K562 (cell line): ENCODE data around the gene TNIK. TPM values are rescaled to one million over a fixed set of nuclear protein-coding genes. Genes with fewer than 3 reads are reported as not detected.

Experiments
- NCOA2 ChIP-seq, 2 experiments: fragments of 450-650 bp; IDR thresholded peaks; 2 replicates each; pipeline ENCODE4 v1.6.1; 2018; ENCODE audit warnings: mild to moderate bottlenecking in 2 of 2, moderate library complexity in 1 of 2; ENCODE audit not compliant: partially characterized antibody in 2 of 2
- NR2C1 ChIP-seq, 2 experiments: fragments of 450-650 bp; IDR thresholded peaks; 2 replicates each; pipeline ENCODE4 v1.6.1; 2017; ENCODE audit warnings: mild to moderate bottlenecking in 2 of 2, antibody characterized with exemption in 1 of 2, inconsistent platforms in 1 of 2, missing compliant biosample characterization in 1 of 2, missing genetic modification characterization in 1 of 2
- SIN3A ChIP-seq, 2 experiments: fragments of 150-350 bp in 1 of 2; IDR thresholded peaks; 2 replicates each; pipeline ENCODE4 v1.6.1; 2011 to 2016; ENCODE audit warnings: borderline replicate concordance in 2 of 2, low read depth in 2 of 2, low read length in 2 of 2, mild to moderate bottlenecking in 2 of 2, moderate library complexity in 2 of 2; ENCODE audit not compliant: control insufficient read depth in 1 of 2
- TEAD4 ChIP-seq, 2 experiments: sonication (generic) in 1 of 2; formaldehyde crosslinking in 1 of 2; IDR thresholded peaks; 2 replicates each; pipeline versions ENCODE4 v1.6.1 to v1.8.0; 2012 to 2022; ENCODE audit warnings: borderline replicate concordance in 1 of 2, inconsistent platforms in 1 of 2, low read length in 1 of 2, mild to moderate bottlenecking in 1 of 2, missing genetic modification reagents in 1 of 2
- ZNF3 ChIP-seq: fragments of 250-450 bp; sonication (Bioruptor Pico); IDR thresholded peaks from 2 replicates; pipeline ENCODE4 v1.5.0; 2021; ENCODE audit warnings: mild to moderate bottlenecking, moderate library complexity
- polyA plus RNA-seq, 8 experiments: library from polyadenylated mRNA; depleted of rRNA in 4 of 8; stranded (reverse) in 5 of 8; unstranded in 3 of 8; fragments of >200 nt; fragmentation: Nextera tagmentation in 2 of 8; fragmentation: Illumina TruSeq in 1 of 8; extraction: Ambion mirVana in 2 of 8; extraction: Trizol in 1 of 8; gene quantifications; 2 replicates each; pipeline versions ENCODE4 v1.2.1 to v1.2.3, GENCODE V29; 2011 to 2014; ENCODE audit warnings: inconsistent platforms in 1 of 8, missing spikeins in 1 of 8
- total RNA-seq, 7 experiments: library from RNA; depleted of rRNA in 6 of 7; stranded (reverse); fragments of >200 nt in 6 of 7; fragmentation: Illumina TruSeq in 2 of 7; extraction: Trizol in 2 of 7; gene quantifications; 2 replicates each; pipeline versions ENCODE4 v1.2.1 to v1.2.3, GENCODE V29; 2011 to 2021; ENCODE audit warnings: low replicate concordance in 1 of 7
- TF ChIP-seq, protein P1 (sequence below): IDR thresholded peaks from 2 replicates; pipeline ENCODE4 v1.6.1; 2012; ENCODE audit warnings: low read depth, low read length, improper control_type of control experiment, borderline replicate concordance
- TF ChIP-seq, protein P2 (sequence below): fragments of 450-650 bp; IDR thresholded peaks from 2 replicates; pipeline ENCODE4 v1.6.1; 2018; ENCODE audit warnings: mild to moderate bottlenecking, low read depth; ENCODE audit not compliant: partially characterized antibody
- TF ChIP-seq, protein P3 (sequence below): fragments of 250-450 bp; sonication (Bioruptor Pico); IDR thresholded peaks from 2 replicates; pipeline ENCODE4 v1.4.0; 2020; ENCODE audit warnings: mild to moderate bottlenecking, moderate library complexity, borderline replicate concordance
- TF ChIP-seq, protein P4 (sequence below), 3 experiments: fragments of 200-800 bp in 1 of 3; sonication (Bioruptor generic) in 1 of 3; sonication (generic) in 1 of 3; formaldehyde crosslinking in 1 of 3; IDR thresholded peaks; 2 replicates each; pipeline versions ENCODE4 v1.6.1 to v1.8.0; 2016 to 2022; ENCODE audit warnings: mild to moderate bottlenecking in 2 of 3, missing compliant biosample characterization in 2 of 3, missing genetic modification characterization in 2 of 3, missing genetic modification reagents in 1 of 3

TNIK gene
- total and polyA plus RNA-seq, 9 of the 15 experiments (the other 6 are each of a cell fraction or from before 2014, with no cell fraction given) = 6.6 to 39.0 (median 24.7) TPM

DNA sequence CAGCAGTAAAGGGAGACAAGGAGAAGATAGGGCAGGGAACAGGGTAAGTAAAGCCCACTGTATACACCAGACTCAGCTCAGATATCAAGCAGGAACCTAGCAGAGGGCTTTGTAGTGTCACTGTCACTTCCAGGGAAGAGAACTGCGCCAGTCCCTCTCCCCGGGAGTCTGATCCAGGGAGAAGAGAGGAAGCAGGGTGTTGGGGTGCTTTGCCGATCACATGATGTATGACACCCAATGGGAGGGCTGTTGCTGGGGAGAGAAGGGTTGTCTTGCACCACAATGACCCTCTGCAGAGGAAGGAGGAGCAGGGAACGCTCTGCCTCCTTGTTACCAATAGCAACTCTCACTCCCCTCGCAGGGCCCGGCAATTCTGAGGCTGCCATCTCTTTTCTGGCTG lies 286.5 kb downstream of the TNIK start (continued):
- TF ChIP-seq, protein P1, sequence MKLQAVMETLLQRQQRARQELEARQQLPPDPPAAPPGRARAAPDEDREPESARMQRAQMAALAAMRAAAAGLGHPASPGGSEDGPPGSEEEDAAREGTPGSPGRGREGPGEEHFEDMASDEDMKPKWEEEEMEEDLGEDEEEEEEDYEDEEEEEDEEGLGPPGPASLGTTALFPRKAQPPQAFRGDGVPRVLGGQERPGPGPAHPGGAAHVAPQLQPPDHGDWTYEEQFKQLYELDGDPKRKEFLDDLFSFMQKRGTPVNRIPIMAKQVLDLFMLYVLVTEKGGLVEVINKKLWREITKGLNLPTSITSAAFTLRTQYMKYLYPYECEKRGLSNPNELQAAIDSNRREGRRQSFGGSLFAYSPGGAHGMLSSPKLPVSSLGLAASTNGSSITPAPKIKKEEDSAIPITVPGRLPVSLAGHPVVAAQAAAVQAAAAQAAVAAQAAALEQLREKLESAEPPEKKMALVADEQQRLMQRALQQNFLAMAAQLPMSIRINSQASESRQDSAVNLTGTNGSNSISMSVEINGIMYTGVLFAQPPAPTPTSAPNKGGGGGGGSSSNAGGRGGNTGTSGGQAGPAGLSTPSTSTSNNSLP = no peak
- TF ChIP-seq ZNF3 (CRISPR knock-in tag) (no peak), SIN3A (IDR thresholded peaks at IDR 0.05; ENCODE audit: borderline replicate concordance in 2 of 2, control insufficient read depth in 1 of 2, low read depth in 2 of 2, low read length in 2 of 2) (no peak), NR2C1 (IDR thresholded peaks at IDR 0.05) (no peak), NR2C1 (tag; IDR thresholded peaks at IDR 0.05) (no peak), NCOA2 (IDR thresholded peaks at IDR 0.05; ENCODE audit: partially characterized antibody in 2 of 2) (no peak), TEAD4 (IDR thresholded peaks at IDR 0.05; ENCODE audit: low read length) (no peak), TEAD4 (CRISPR knock-in tag; IDR thresholded peaks at IDR 0.05; ENCODE audit: borderline replicate concordance) (no peak)
- TF ChIP-seq, protein P2, sequence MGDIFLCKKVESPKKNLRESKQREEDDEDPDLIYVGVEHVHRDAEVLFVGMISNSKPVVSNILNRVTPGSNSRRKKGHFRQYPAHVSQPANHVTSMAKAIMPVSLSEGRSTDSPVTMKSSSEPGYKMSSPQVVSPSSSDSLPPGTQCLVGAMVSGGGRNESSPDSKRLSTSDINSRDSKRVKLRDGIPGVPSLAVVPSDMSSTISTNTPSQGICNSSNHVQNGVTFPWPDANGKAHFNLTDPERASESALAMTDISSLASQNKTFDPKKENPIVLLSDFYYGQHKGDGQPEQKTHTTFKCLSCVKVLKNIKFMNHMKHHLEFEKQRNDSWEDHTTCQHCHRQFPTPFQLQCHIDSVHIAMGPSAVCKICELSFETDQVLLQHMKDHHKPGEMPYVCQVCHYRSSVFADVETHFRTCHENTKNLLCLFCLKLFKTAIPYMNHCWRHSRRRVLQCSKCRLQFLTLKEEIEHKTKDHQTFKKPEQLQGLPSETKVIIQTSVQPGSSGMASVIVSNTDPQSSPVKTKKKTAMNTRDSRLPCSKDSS = no peak
- TF ChIP-seq, protein P3, sequence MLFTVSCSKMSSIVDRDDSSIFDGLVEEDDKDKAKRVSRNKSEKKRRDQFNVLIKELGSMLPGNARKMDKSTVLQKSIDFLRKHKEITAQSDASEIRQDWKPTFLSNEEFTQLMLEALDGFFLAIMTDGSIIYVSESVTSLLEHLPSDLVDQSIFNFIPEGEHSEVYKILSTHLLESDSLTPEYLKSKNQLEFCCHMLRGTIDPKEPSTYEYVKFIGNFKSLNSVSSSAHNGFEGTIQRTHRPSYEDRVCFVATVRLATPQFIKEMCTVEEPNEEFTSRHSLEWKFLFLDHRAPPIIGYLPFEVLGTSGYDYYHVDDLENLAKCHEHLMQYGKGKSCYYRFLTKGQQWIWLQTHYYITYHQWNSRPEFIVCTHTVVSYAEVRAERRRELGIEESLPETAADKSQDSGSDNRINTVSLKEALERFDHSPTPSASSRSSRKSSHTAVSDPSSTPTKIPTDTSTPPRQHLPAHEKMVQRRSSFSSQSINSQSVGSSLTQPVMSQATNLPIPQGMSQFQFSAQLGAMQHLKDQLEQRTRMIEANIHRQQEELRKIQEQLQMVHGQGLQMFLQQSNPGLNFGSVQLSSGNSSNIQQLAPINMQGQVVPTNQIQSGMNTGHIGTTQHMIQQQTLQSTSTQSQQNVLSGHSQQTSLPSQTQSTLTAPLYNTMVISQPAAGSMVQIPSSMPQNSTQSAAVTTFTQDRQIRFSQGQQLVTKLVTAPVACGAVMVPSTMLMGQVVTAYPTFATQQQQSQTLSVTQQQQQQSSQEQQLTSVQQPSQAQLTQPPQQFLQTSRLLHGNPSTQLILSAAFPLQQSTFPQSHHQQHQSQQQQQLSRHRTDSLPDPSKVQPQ (CRISPR knock-in tag) = no peak
- TF ChIP-seq, protein P4, sequence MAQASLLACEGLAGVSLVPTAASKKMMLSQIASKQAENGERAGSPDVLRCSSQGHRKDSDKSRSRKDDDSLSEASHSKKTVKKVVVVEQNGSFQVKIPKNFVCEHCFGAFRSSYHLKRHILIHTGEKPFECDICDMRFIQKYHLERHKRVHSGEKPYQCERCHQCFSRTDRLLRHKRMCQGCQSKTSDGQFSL (CRISPR knock-in tag; IDR thresholded peaks at IDR 0.05) = no peak
- TF ChIP-seq, protein P4 (tag; IDR thresholded peaks at IDR 0.05) = no peak
